GM19351 (cell line): ENCODE data around the gene LATS2.

Experiments
- ATAC-seq: cut with Tn5 transposase; IDR thresholded peaks from one replicate; pipeline ENCODE4 v1.9.1; 2021; ENCODE audit warnings: mild to moderate bottlenecking, moderate library complexity; ENCODE audit not compliant: unreplicated experiment

LATS2 gene

GRCh38 chr13:20923272-20923671 lies 138.1 kb downstream of the LATS2 start:
- no peak for ATAC-seq
